Osteocyte (in vitro differentiated cells): ENCODE results near the gene CHRM1. TPM values are rescaled to one million over a fixed set of nuclear protein-coding genes. Genes with fewer than 3 reads are reported as not detected.

ENCODE experiments used
- DNase-seq: peaks from one replicate; pipeline ENCODE4 v3.0.0; 2021; ENCODE audit warnings: mixed read lengths; ENCODE audit not compliant: unreplicated experiment; ENCODE audit errors: extremely low spot score
- H3K27ac Mint-ChIP-seq: one replicate; pipeline ENCODE4 v1.8.0; 2021; ENCODE audit warnings: mild to moderate bottlenecking, mixed read lengths; ENCODE audit not compliant: unreplicated experiment
- H3K27me3 Mint-ChIP-seq: one replicate; pipeline ENCODE4 v1.8.0; 2021; ENCODE audit warnings: mixed read lengths; ENCODE audit not compliant: unreplicated experiment
- H3K36me3 Mint-ChIP-seq: one replicate; pipeline ENCODE4 v1.8.0; 2021; ENCODE audit warnings: mixed read lengths; ENCODE audit not compliant: unreplicated experiment
- H3K4me1 Mint-ChIP-seq: one replicate; pipeline ENCODE4 v1.8.0; 2021; ENCODE audit warnings: mixed read lengths; ENCODE audit not compliant: unreplicated experiment
- H3K4me3 Mint-ChIP-seq: one replicate; pipeline ENCODE4 v1.8.0; 2021; ENCODE audit warnings: mild to moderate bottlenecking, moderate library complexity, mixed read lengths; ENCODE audit not compliant: unreplicated experiment
- H3K9me3 Mint-ChIP-seq: one replicate; pipeline ENCODE4 v1.8.0; 2021; ENCODE audit warnings: mixed read lengths; ENCODE audit not compliant: unreplicated experiment
- total RNA-seq: library from RNA; stranded (reverse); gene quantifications from 2 replicates; pipeline ENCODE4 v1.2.1, GENCODE V29; 2021
- TF ChIP-seq, protein P1 (sequence below): fragments of 200-600 bp; sonication (generic); IDR thresholded peaks from 2 replicates; pipeline ENCODE4 v1.5.0; 2021; ENCODE audit warnings: antibody characterized with exemption, mild to moderate bottlenecking, moderate library complexity

The CHRM1 gene
- total RNA-seq, 1 donor from 2014 or later: 0.27 TPM

DNA sequence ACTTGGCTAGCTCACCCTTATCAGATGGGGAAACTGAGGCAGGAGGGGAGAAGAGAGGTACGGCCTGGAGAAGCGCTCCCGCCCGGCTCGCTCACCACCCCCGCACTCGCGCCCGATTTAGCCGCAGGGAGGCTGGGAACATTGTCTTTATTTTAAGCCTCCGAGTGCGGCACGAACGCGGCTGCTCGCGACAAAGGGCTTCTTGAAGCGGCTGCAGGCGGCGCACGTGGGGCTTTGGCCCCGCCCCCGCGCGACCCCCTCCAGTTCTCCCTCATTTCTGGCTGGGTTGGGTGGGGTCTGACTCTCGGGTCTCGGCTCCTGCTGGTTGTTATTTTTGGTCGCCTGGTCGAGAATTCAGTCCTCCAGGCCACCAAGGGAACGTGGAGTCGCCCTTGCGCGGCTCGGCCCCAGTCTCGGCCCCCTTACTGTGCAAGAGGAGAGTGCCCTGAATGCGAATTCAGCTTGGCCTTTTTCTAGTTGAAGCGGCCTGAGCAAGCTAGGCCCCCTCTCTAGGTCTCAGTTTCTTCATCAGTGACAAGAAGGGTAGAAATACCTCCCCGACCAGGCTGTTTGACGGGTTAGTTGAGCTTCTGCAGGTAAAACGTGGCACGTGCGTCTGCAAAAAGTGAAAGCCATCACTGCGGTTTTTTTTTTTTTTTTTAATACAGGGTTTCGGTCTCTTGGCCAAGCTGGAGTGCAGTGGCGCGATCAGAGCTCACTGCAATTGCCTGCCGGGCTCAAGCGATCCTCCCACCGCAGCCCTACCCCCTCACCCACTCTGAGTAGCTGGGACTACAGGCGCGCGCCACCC lies 2.6 kb upstream of the CHRM1 start:
- Mint-ChIP-seq H3K27me3 (peaks cover 62% of the 10 kb centered on the region), H3K9me3 (no peaks in the 10 kb centered on the region), H3K4me3 (peak overlapping the region; percentile 56), H3K36me3 (no peaks in the 10 kb centered on the region), H3K27ac (no peak overlapping the region), H3K4me1 (peaks cover 35% of the 10 kb centered on the region)
- TF ChIP-seq, protein P1, sequence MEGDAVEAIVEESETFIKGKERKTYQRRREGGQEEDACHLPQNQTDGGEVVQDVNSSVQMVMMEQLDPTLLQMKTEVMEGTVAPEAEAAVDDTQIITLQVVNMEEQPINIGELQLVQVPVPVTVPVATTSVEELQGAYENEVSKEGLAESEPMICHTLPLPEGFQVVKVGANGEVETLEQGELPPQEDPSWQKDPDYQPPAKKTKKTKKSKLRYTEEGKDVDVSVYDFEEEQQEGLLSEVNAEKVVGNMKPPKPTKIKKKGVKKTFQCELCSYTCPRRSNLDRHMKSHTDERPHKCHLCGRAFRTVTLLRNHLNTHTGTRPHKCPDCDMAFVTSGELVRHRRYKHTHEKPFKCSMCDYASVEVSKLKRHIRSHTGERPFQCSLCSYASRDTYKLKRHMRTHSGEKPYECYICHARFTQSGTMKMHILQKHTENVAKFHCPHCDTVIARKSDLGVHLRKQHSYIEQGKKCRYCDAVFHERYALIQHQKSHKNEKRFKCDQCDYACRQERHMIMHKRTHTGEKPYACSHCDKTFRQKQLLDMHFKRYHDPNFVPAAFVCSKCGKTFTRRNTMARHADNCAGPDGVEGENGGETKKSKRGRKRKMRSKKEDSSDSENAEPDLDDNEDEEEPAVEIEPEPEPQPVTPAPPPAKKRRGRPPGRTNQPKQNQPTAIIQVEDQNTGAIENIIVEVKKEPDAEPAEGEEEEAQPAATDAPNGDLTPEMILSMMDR: no peak
- DNase-seq: no peak

DNA sequence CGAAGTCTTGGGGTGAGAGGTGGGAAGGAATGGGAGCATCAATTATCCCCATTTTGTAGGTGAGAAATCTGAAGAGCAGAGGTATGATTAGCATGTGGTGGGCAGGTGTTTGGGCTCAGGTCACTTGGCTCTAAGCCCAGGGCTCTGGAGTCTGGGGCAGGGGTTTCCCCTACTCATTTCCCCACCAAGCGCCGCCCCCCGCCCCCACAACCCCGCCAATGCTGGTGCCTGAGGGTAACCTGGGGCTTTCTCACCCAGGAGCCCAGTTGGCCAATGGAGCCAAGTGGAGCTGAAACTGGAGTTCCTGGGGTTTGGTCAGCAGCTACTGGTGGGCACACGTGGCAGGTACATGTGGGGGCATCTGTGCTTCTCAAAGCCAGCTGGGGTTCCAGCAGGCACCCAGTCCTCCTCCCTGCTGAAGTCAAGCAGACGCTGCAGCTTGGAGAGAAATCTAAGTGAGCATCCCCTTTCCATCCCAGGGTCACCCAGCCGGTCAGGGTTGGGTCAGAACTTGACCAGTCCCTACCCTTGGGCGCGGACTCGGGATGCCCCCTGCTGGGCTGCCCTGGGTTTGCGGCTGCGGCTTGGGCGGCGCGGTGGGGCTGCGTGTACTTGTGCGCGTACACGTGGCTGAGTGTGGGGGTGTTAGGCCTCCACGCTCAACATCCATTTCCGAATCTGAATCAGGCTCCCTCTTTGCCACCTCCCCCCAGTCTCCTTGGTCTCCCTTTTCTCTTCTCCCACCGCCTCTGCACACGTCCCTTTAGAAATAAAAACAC lies 1.7 kb upstream of the CHRM1 start:
- TF ChIP-seq, protein P1: peak; percentile 20
- Mint-ChIP-seq H3K9me3 (no peaks in the 10 kb centered on the region), H3K27me3 (peaks cover 61% of the 10 kb centered on the region), H3K27ac (no peak overlapping the region), H3K4me1 (peaks cover 35% of the 10 kb centered on the region), H3K36me3 (no peaks in the 10 kb centered on the region), H3K4me3 (no peak overlapping the region)
- DNase-seq: no peak

DNA sequence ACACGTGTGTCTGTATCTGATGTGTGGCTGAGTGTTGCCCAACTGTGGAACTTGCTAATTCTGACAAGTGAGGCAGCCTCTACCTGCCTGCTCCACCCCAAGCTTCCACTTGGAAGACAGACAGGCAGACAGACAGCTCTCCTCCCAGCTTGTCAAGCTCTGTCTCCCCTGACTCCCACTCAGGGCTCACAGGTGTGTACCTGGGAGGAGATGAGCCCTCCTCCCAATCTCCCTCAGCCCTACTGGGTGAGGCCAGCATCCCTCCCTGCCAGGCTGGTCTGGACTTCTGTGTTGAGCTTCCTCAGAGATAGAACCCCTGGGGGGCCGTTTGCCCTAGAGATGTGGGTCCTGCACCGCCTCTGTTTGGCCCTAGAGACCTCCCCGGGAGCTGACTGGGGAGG lies 1.0 kb upstream of the CHRM1 start:
- Mint-ChIP-seq H3K9me3 (no peaks in the 10 kb centered on the region), H3K4me3 (no peak overlapping the region), H3K36me3 (no peaks in the 10 kb centered on the region), H3K4me1 (peaks cover 35% of the 10 kb centered on the region), H3K27me3 (peaks cover 55% of the 10 kb centered on the region), H3K27ac (no peak overlapping the region)
- DNase-seq: no peak
- TF ChIP-seq, protein P1: no peak

DNA sequence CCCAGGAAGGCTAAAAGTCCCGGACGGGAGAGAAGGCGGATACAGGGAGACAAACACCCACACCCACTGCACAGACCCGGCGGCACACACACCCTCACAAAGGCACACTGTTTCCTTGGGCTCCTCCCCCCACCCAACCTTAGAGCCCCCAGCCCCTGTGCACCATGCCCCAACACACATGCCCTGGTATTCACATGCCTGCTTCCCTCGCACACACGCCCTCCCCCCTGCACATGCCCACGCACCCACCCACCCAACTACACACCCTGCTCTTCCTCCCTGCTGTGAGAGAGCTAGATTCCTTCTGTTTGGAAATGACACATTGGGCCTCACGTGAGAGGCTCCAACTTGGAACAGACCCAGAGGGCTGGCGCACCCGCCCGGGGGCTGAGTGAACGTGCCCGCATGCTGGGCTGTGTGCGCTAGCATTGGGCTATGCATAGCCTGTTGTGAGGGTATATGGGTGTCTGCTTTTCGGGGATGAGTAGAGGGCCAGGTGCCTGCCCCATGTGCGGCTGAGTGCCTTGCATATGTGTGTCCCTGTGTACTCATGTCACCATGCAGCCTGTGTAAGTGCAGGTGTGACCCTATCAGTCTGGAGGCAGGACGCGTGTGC lies 518 bp upstream of the CHRM1 start:
- Mint-ChIP-seq H3K4me3 (peak overlapping the region; percentile 60), H3K36me3 (no peaks in the 10 kb centered on the region), H3K27me3 (peaks cover 54% of the 10 kb centered on the region), H3K27ac (no peak overlapping the region), H3K4me1 (peaks cover 35% of the 10 kb centered on the region), H3K9me3 (no peaks in the 10 kb centered on the region)
- DNase-seq: no peak
- TF ChIP-seq, protein P1: no peak
